Measurements from ENCODE around the gene SUMO3. TPM values are rescaled to one million over a fixed set of nuclear protein-coding genes. Genes with fewer than 3 reads are reported as not detected.

SUMO3 gene
- total RNA-seq, 1 experiment from 2014 or later = 81.7 TPM

- TF ChIP-seq PRDM15 (CRISPR knock-in tag; IDR thresholded peaks at IDR 0.05) = no peak
Observed at GRCh38 chr21:44761747-44762208, 56.1 kb downstream of the SUMO3 start (continued).

- Mint-ChIP-seq H3K27me3 (ENCODE audit: low read depth) (peaks cover 8% of the 10 kb centered on the region), H3K4me3 (no peak overlapping the region), H3K27ac (peak overlapping the region; percentile 71; the same call in 1 of the 2 replicates), H3K4me1 (peaks cover 34% of the 10 kb centered on the region), H3K9me3 (no peaks in the 10 kb centered on the region; the same call in 1 of the 2 replicates), H3K36me3 (peaks cover under 1% of the 10 kb centered on the region; the same call in 1 of the 2 replicates)
- TF ChIP-seq RELA (CRISPR knock-in tag; IDR thresholded peaks at IDR 0.05; ENCODE audit: borderline replicate concordance) (no peak), CTCF (IDR thresholded peaks at IDR 0.05) (peak; percentile 46; the same call in 1 of the 2 replicates)
- ATAC-seq (peak; percentile 82), DNase-seq (ENCODE audit: low spot score) (peak; percentile 75)
- ChIA-PET POLR2A (interaction anchor here (1.3 kb wide), 1 partner anchor 12 kb away, joined by 4 read pairs; no protein-coding TSS in a partner anchor), CTCF (interaction anchor here (0.8 to 3.8 kb wide), 8 partner anchors 10 to 250 kb away, joined by 3 to 18 read pairs (median 5); partner anchors contain the start of gene TSPEAR)
Observed at GRCh38 chr21:44761011-44761729, 56.7 kb downstream of the SUMO3 start.

GRCh38 chr21:44760376-44760775, 57.5 kb downstream of the SUMO3 start:
- TF ChIP-seq ETV6 (CRISPR knock-in tag; IDR thresholded peaks at IDR 0.05) (no peak), IRF2 (CRISPR knock-in tag; IDR thresholded peaks at IDR 0.05; ENCODE audit: borderline replicate concordance, low read depth) (no peak), ZSCAN18 (CRISPR knock-in tag; IDR thresholded peaks at IDR 0.05) (no peak), USF1 (CRISPR knock-in tag; IDR thresholded peaks at IDR 0.05) (no peak)
- POLR2A ChIA-PET = interaction anchor here (1.3 kb wide), 1 partner anchor 12 kb away, joined by 4 read pairs; no protein-coding TSS in a partner anchor
- DNase-seq (ENCODE audit: low spot score) = no peak
- CTCF ChIA-PET = interaction anchor here (0.8 to 3.8 kb wide), 9 partner anchors 10 to 250 kb away, joined by 3 to 18 read pairs (median 6); partner anchors contain the start of gene TSPEAR
- peaks cover 6% of the 10 kb centered on the region; the same call in 1 of the 2 replicates for H3K36me3 Mint-ChIP-seq
- no peak overlapping the region for H3K27ac Mint-ChIP-seq
- H3K4me1 Mint-ChIP-seq = peaks cover 26% of the 10 kb centered on the region
- H3K9me3 Mint-ChIP-seq = peaks cover 5% of the 10 kb centered on the region; the same call in 1 of the 2 replicates
- no peak overlapping the region for H3K4me3 Mint-ChIP-seq
- ATAC-seq = no peak
- peaks cover 13% of the 10 kb centered on the region for H3K27me3 Mint-ChIP-seq (ENCODE audit: low read depth)

GRCh38 chr21:44759628-44760285, 58.1 kb downstream of the SUMO3 start:
- H3K4me3 Mint-ChIP-seq = no peak overlapping the region
- POLR2A ChIA-PET = interaction anchor here (0.9 to 1.3 kb wide), 2 partner anchors 11 to 51 kb away, joined by 3 to 4 read pairs; no protein-coding TSS in a partner anchor
- CTCF ChIA-PET = interaction anchor here (0.7 to 3.8 kb wide), 8 partner anchors 11 to 249 kb away, joined by 3 to 18 read pairs (median 4); no protein-coding TSS in a partner anchor
- H3K27ac Mint-ChIP-seq = no peak overlapping the region
- H3K9me3 Mint-ChIP-seq = peaks cover 10% of the 10 kb centered on the region
- peaks cover 20% of the 10 kb centered on the region for H3K4me1 Mint-ChIP-seq
- ATAC-seq (no peak), DNase-seq (ENCODE audit: low spot score) (no peak)
- peaks cover 17% of the 10 kb centered on the region for H3K27me3 Mint-ChIP-seq (ENCODE audit: low read depth)
- H3K36me3 Mint-ChIP-seq = peaks cover 10% of the 10 kb centered on the region
- no peak for TF ChIP-seq ELF4 (CRISPR knock-in tag; IDR thresholded peaks at IDR 0.05; ENCODE audit: low read depth)
- TF ChIP-seq SMAD3 (CRISPR knock-in tag; IDR thresholded peaks at IDR 0.05; ENCODE audit: borderline replicate concordance) = no peak
- TF ChIP-seq ZNF263 (CRISPR knock-in tag; IDR thresholded peaks at IDR 0.05; ENCODE audit: low read depth) = no peak
- no peak for TF ChIP-seq ATF3 (CRISPR knock-in tag; conservative IDR thresholded peaks at IDR 0.05)
- no peak for TF ChIP-seq CREM (CRISPR knock-in tag; IDR thresholded peaks at IDR 0.05)
- TF ChIP-seq TP53 (CRISPR knock-in tag; IDR thresholded peaks at IDR 0.05) = no peak
- TF ChIP-seq MYBL2 (CRISPR knock-in tag; IDR thresholded peaks at IDR 0.05) = no peak
- no peak for TF ChIP-seq TEAD4 (CRISPR knock-in tag; IDR thresholded peaks at IDR 0.05)
- TF ChIP-seq RORB (CRISPR knock-in tag; IDR thresholded peaks at IDR 0.05) = no peak
- no peak for TF ChIP-seq ZNF138 (CRISPR knock-in tag; conservative IDR thresholded peaks at IDR 0.05)
- TF ChIP-seq HMGXB4 (CRISPR knock-in tag; IDR thresholded peaks at IDR 0.05) = no peak
